GM19023 (cell line): ENCODE results near the gene TMEM121B.

ENCODE experiments used
- ATAC-seq: cut with Tn5 transposase; IDR thresholded peaks from one replicate; pipeline ENCODE4 v1.9.1; 2021; ENCODE audit warnings: mild to moderate bottlenecking, moderate library complexity; ENCODE audit not compliant: unreplicated experiment

The TMEM121B gene

GRCh38 chr22:17138513-17138912 lies 17.4 kb upstream of the TMEM121B start:
- no peak for ATAC-seq

- no peak for ATAC-seq
Observed at GRCh38 chr22:17137861-17138425, 16.8 kb upstream of the TMEM121B start.

- no peak for ATAC-seq
Observed at GRCh38 chr22:17137170-17137569, 16.0 kb upstream of the TMEM121B start.

GRCh38 chr22:17135153-17135760 lies 14.1 kb upstream of the TMEM121B start:
- ATAC-seq, result no peak

GRCh38 chr22:17133137-17133536 lies 12.0 kb upstream of the TMEM121B start:
- ATAC-seq, result no peak

- ATAC-seq, result no peak
Observed at GRCh38 chr22:17132112-17132511, 11.0 kb upstream of the TMEM121B start.

- no peak for ATAC-seq
Observed at GRCh38 chr22:17131686-17132085, 10.5 kb upstream of the TMEM121B start.

- no peak for ATAC-seq
Observed at GRCh38 chr22:17130199-17130598, 9.0 kb upstream of the TMEM121B start.

GRCh38 chr22:17120711-17121232 lies 388 bp downstream of the TMEM121B start:
- no peak for ATAC-seq

- no peak for ATAC-seq
Observed at GRCh38 chr22:17120281-17120680, 879 bp downstream of the TMEM121B start.

GRCh38 chr22:17119481-17120202 lies 1.5 kb downstream of the TMEM121B start:
- ATAC-seq, result no peak

GRCh38 chr22:17118342-17118741 lies 2.8 kb downstream of the TMEM121B start:
- ATAC-seq, result no peak

- ATAC-seq, result no peak
Observed at GRCh38 chr22:17117890-17118289, 3.3 kb downstream of the TMEM121B start.

- ATAC-seq, result no peak
Observed at GRCh38 chr22:17117400-17117799, 3.8 kb downstream of the TMEM121B start.

GRCh38 chr22:17116572-17117330 lies 4.4 kb downstream of the TMEM121B start:
- no peak for ATAC-seq

- no peak for ATAC-seq
Observed at GRCh38 chr22:17115945-17116565, 5.1 kb downstream of the TMEM121B start.

GRCh38 chr22:17115236-17115635 lies 5.9 kb downstream of the TMEM121B start:
- ATAC-seq, result no peak

GRCh38 chr22:17114898-17115235 lies 6.3 kb downstream of the TMEM121B start:
- ATAC-seq, result no peak

GRCh38 chr22:17114173-17114897 lies 6.8 kb downstream of the TMEM121B start:
- no peak for ATAC-seq

GRCh38 chr22:17113600-17113999 lies 7.6 kb downstream of the TMEM121B start:
- ATAC-seq, result no peak
